Panc1 (cell line): ENCODE data around the gene ATP6V0A4.

ENCODE experiments used
- TCF7L2 ChIP-seq: IDR thresholded peaks from 2 replicates; pipeline ENCODE4 v1.6.1; 2011; ENCODE audit warnings: mild to moderate bottlenecking, low read depth, low read length, inconsistent platforms
- TF ChIP-seq, protein P1 (sequence below): fragments of 450-650 bp; IDR thresholded peaks from 2 replicates; pipeline ENCODE4 v1.5.1; 2017; ENCODE audit warnings: mild to moderate bottlenecking
- TF ChIP-seq, protein P2 (sequence below), 2 experiments: IDR thresholded peaks; 2 replicates each; pipeline ENCODE4 v1.6.1; 2011 to 2012; ENCODE audit warnings: low read depth in 2 of 2, control low read depth in 1 of 2, low read length in 1 of 2, mild to moderate bottlenecking in 1 of 2, moderate library complexity in 1 of 2; ENCODE audit not compliant: insufficient read depth in 1 of 2

DNA sequence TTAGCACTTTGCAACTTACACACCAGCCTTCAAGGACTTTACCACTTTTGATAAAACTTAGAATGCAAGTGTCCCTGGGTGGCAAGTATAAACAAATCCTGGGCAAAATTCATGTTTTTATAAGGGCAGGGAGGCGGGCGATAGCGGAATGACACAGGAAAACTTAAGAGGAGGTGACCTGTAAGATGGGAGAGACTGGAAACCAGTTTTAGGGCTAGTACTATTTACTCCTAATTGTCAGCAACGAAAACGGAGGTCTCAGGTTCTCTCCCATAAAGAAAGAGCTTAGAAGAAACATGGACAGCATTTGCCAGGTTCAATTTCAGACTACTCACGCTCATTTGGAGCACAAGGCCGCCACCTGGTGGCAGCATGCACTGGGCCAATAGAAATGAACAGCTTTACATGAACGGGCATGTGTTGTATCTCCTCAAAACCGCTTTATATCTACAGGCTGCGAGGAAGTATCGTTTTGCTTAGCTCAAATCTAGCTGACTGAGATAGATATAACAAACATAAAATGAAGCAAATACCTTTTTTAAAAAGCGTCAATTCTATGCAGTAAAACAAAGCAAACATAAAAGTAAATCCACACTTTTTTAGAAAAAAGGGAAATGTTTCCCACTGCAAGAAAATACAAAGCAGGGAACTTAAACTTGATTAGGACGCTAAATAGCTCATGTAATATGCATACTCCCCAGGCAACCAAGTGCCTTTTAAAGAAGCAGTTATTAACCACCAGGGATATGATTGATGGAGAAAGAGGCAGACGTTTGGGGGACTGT lies 59.3 kb downstream of the ATP6V0A4 start:
- TF ChIP-seq, protein P1, sequence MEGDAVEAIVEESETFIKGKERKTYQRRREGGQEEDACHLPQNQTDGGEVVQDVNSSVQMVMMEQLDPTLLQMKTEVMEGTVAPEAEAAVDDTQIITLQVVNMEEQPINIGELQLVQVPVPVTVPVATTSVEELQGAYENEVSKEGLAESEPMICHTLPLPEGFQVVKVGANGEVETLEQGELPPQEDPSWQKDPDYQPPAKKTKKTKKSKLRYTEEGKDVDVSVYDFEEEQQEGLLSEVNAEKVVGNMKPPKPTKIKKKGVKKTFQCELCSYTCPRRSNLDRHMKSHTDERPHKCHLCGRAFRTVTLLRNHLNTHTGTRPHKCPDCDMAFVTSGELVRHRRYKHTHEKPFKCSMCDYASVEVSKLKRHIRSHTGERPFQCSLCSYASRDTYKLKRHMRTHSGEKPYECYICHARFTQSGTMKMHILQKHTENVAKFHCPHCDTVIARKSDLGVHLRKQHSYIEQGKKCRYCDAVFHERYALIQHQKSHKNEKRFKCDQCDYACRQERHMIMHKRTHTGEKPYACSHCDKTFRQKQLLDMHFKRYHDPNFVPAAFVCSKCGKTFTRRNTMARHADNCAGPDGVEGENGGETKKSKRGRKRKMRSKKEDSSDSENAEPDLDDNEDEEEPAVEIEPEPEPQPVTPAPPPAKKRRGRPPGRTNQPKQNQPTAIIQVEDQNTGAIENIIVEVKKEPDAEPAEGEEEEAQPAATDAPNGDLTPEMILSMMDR = peak; percentile 94
- TF ChIP-seq, protein P2, sequence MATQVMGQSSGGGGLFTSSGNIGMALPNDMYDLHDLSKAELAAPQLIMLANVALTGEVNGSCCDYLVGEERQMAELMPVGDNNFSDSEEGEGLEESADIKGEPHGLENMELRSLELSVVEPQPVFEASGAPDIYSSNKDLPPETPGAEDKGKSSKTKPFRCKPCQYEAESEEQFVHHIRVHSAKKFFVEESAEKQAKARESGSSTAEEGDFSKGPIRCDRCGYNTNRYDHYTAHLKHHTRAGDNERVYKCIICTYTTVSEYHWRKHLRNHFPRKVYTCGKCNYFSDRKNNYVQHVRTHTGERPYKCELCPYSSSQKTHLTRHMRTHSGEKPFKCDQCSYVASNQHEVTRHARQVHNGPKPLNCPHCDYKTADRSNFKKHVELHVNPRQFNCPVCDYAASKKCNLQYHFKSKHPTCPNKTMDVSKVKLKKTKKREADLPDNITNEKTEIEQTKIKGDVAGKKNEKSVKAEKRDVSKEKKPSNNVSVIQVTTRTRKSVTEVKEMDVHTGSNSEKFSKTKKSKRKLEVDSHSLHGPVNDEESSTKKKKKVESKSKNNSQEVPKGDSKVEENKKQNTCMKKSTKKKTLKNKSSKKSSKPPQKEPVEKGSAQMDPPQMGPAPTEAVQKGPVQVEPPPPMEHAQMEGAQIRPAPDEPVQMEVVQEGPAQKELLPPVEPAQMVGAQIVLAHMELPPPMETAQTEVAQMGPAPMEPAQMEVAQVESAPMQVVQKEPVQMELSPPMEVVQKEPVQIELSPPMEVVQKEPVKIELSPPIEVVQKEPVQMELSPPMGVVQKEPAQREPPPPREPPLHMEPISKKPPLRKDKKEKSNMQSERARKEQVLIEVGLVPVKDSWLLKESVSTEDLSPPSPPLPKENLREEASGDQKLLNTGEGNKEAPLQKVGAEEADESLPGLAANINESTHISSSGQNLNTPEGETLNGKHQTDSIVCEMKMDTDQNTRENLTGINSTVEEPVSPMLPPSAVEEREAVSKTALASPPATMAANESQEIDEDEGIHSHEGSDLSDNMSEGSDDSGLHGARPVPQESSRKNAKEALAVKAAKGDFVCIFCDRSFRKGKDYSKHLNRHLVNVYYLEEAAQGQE (IDR thresholded peaks at IDR 0.05; ENCODE audit: insufficient read depth in 1 of 2, low read depth in 2 of 2, low read length in 1 of 2) = no peak
- no peak for TF ChIP-seq TCF7L2
